Measurements from ENCODE around the gene MAP3K8. TPM values are rescaled to one million over a fixed set of nuclear protein-coding genes. Genes with fewer than 3 reads are reported as not detected.

The MAP3K8 gene
- total RNA-seq, 1 donor from 2014 or later = 7.3 TPM

DNA sequence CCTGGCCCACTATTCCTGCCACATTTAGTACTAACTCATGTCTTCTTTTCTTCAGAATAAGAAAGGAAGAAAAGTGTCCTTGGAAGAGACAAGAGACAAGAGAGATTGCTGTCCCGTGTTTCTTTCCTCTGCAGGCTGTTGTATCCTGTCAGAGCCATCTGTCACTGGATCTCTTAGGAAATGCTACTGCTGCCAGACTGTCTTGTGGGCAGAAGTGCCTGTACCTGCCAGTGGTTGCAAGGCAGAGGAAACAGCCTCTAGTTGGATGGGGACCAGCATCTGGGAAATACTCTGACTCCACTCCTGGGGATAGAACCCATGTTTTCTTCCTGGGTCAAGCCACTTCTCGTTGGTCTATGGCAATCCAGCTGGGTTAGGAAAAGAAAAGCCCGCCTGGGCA lies 16.7 kb upstream of the MAP3K8 start:
- no peak overlapping the region for H3K4me3 Mint-ChIP-seq
- Histone ChIP-seq H3K79me2 (ENCODE audit: low read depth) (no peaks in the 10 kb centered on the region), H2AFZ (replicated peaks) (no peak overlapping the region), H3K4me3 (no peak overlapping the region), H3K9me3 (ENCODE audit: low read depth) (no peaks in the 10 kb centered on the region), H3K27me3 (no peaks in the 10 kb centered on the region), H3K36me3 (no peaks in the 10 kb centered on the region), H3K4me2 (no peak overlapping the region), H3K4me1 (peaks cover 6% of the 10 kb centered on the region), H3K9ac (no peak overlapping the region), H4K20me1 (ENCODE audit: low read depth) (no peaks in the 10 kb centered on the region), H3F3A (ENCODE audit: low read depth) (no peaks in the 10 kb centered on the region), H3K27ac (no peak overlapping the region)
- peaks cover 9% of the 10 kb centered on the region for H3K27me3 Mint-ChIP-seq (ENCODE audit: insufficient read depth, low read depth)
- peaks cover 49% of the 10 kb centered on the region for H3K4me1 Mint-ChIP-seq
- H3K27ac Mint-ChIP-seq = peak overlapping the region; percentile 60
- TF ChIP-seq EZH2 (IDR thresholded peaks at IDR 0.05) (no peak), EZH2phosphoT487 (IDR thresholded peaks at IDR 0.05) (no peak)
- TF ChIP-seq, protein P1, sequence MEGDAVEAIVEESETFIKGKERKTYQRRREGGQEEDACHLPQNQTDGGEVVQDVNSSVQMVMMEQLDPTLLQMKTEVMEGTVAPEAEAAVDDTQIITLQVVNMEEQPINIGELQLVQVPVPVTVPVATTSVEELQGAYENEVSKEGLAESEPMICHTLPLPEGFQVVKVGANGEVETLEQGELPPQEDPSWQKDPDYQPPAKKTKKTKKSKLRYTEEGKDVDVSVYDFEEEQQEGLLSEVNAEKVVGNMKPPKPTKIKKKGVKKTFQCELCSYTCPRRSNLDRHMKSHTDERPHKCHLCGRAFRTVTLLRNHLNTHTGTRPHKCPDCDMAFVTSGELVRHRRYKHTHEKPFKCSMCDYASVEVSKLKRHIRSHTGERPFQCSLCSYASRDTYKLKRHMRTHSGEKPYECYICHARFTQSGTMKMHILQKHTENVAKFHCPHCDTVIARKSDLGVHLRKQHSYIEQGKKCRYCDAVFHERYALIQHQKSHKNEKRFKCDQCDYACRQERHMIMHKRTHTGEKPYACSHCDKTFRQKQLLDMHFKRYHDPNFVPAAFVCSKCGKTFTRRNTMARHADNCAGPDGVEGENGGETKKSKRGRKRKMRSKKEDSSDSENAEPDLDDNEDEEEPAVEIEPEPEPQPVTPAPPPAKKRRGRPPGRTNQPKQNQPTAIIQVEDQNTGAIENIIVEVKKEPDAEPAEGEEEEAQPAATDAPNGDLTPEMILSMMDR (IDR thresholded peaks at IDR 0.05) = no peak
- H3K36me3 Mint-ChIP-seq = no peaks in the 10 kb centered on the region
- no peak for DNase-seq (ENCODE audit: low spot score)
- no peaks in the 10 kb centered on the region for H3K9me3 Mint-ChIP-seq

DNA sequence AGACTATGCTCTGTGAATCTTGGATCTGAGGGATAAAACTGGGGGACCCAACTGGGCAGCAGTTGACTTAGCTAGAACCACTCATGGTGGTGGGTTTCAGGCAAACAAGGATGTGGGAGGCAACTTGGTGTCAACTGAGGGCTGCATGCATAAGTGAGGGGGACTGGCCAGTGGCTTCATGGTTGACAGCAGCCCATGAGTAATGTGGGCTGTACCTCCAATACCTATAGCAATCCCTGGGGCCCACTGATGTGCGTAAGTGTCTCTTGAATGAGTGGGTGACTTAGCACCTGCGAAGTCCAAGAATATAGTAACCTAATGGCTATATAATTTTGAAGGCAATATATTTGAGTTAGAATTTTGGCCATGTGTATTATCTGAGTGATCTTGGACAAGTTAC lies 13.7 kb upstream of the MAP3K8 start:
- H3K27ac Mint-ChIP-seq = peak overlapping the region; percentile 95
- peaks cover 57% of the 10 kb centered on the region for H3K4me1 Mint-ChIP-seq
- H3K9me3 Mint-ChIP-seq = no peaks in the 10 kb centered on the region

DNA sequence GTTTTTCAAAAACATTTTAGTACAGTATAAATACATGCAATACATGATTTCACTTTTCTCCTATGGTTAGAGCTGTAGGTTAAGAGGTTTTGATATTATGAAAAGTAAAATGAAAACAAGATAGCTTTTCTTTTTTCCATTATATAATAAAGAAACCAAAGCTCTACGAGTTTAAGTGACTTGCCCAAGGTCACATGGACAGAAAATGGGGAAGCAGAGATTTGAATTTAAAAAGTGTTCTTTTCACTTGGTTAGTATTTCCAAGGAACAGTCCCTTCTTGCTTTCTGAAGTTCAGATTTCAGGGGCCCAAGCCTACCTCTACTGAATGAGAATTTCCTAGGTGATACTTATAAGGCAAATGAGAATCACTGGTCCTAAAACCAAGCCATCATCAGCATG lies 13.2 kb upstream of the MAP3K8 start:
- Histone ChIP-seq H4K20me1 (ENCODE audit: low read depth) (no peaks in the 10 kb centered on the region), H3K4me1 (peaks cover 19% of the 10 kb centered on the region), H3K4me3 (no peak overlapping the region), H3K36me3 (no peaks in the 10 kb centered on the region), H3K79me2 (ENCODE audit: low read depth) (no peaks in the 10 kb centered on the region), H3K4me2 (no peak overlapping the region), H3K27ac (no peak overlapping the region), H2AFZ (replicated peaks) (no peak overlapping the region), H3K9ac (no peak overlapping the region), H3K27me3 (no peaks in the 10 kb centered on the region), H3K9me3 (ENCODE audit: low read depth) (no peaks in the 10 kb centered on the region), H3F3A (ENCODE audit: low read depth) (peaks cover 10% of the 10 kb centered on the region)
- Mint-ChIP-seq H3K36me3 (no peaks in the 10 kb centered on the region), H3K4me3 (no peak overlapping the region), H3K27me3 (ENCODE audit: insufficient read depth, low read depth) (peaks cover 7% of the 10 kb centered on the region), H3K27ac (peak overlapping the region; percentile 91), H3K9me3 (no peaks in the 10 kb centered on the region), H3K4me1 (peaks cover 52% of the 10 kb centered on the region)
- no peak for DNase-seq (ENCODE audit: low spot score)
- no peak for TF ChIP-seq EZH2phosphoT487 (IDR thresholded peaks at IDR 0.05)
- TF ChIP-seq, protein P1 (IDR thresholded peaks at IDR 0.05) = no peak
- no peak for TF ChIP-seq EZH2 (IDR thresholded peaks at IDR 0.05)

More for the DNA sequence above, 13.7 kb upstream of the MAP3K8 start:
- peaks cover 9% of the 10 kb centered on the region for H3K27me3 Mint-ChIP-seq (ENCODE audit: insufficient read depth, low read depth)
- H3K4me3 Mint-ChIP-seq = no peak overlapping the region
- Histone ChIP-seq H4K20me1 (ENCODE audit: low read depth) (no peaks in the 10 kb centered on the region), H3K9me3 (ENCODE audit: low read depth) (no peaks in the 10 kb centered on the region), H3K4me1 (peaks cover 19% of the 10 kb centered on the region), H3K4me3 (no peak overlapping the region), H3K36me3 (no peaks in the 10 kb centered on the region), H2AFZ (replicated peaks) (no peak overlapping the region), H3K27me3 (no peaks in the 10 kb centered on the region), H3F3A (ENCODE audit: low read depth) (peaks cover 10% of the 10 kb centered on the region), H3K4me2 (no peak overlapping the region), H3K9ac (no peak overlapping the region), H3K27ac (no peak overlapping the region), H3K79me2 (ENCODE audit: low read depth) (no peaks in the 10 kb centered on the region)
- no peaks in the 10 kb centered on the region for H3K36me3 Mint-ChIP-seq
- no peak for TF ChIP-seq EZH2phosphoT487 (IDR thresholded peaks at IDR 0.05)
- no peak for TF ChIP-seq EZH2 (IDR thresholded peaks at IDR 0.05)
- TF ChIP-seq, protein P1 (IDR thresholded peaks at IDR 0.05) = no peak
- no peak for DNase-seq (ENCODE audit: low spot score)

Data from neural progenitor cell (in vitro differentiated cells).